Fibroblast of lung (primary cell): ENCODE measurements around the gene CAMTA1. TPM values are rescaled to one million over a fixed set of nuclear protein-coding genes. Genes with fewer than 3 reads are reported as not detected.

Experiments used
- DNase-seq, 2 donors: peaks; one replicate each; pipeline versions ENCODE4 v3.0.0 to v3.0.0-alpha.2; 2010; ENCODE audit warnings: low read depth in 2 of 2
- H2AFZ ChIP-seq: 2 replicates; pipeline ENCODE4 v1.5.1; 2012; ENCODE audit warnings: low read length, control low read depth, inconsistent platforms
- H3K27ac ChIP-seq: 2 replicates; pipeline ENCODE4 v1.5.1; 2011; ENCODE audit warnings: low read length, control low read depth; ENCODE audit not compliant: insufficient read depth
- H3K27me3 ChIP-seq: 2 replicates; pipeline ENCODE4 v1.5.1; 2011; ENCODE audit warnings: mild to moderate bottlenecking, low read length; ENCODE audit not compliant: control insufficient read depth, insufficient read depth
- H3K36me3 ChIP-seq: 2 replicates; pipeline ENCODE4 v1.5.1; 2011; ENCODE audit warnings: low read length; ENCODE audit not compliant: control insufficient read depth, insufficient read depth
- H3K4me1 ChIP-seq: 2 replicates; pipeline ENCODE4 v1.5.1; 2011; ENCODE audit warnings: low read length; ENCODE audit not compliant: control insufficient read depth, insufficient read depth; ENCODE audit errors: extremely low read depth
- H3K4me2 ChIP-seq: 2 replicates; pipeline ENCODE4 v1.5.1; 2011; ENCODE audit warnings: low read length, control low read depth; ENCODE audit not compliant: insufficient read depth; ENCODE audit errors: extremely low read depth
- H3K4me3 ChIP-seq, 4 experiments: fragments of 200-600 bp in 1 of 4; sonication (generic) in 1 of 4; replicated peaks in 1 of 4; 2 replicates each; pipeline ENCODE4 v1.5.1; 2011 to 2016; ENCODE audit warnings: low read length in 4 of 4, low read depth in 3 of 4, mild to moderate bottlenecking in 3 of 4, control low read depth in 2 of 4, inconsistent platforms in 1 of 4, mixed read lengths in 1 of 4; ENCODE audit not compliant: insufficient read depth in 1 of 4; ENCODE audit errors: control extremely low read depth in 1 of 4
- H3K79me2 ChIP-seq: 2 replicates; pipeline ENCODE4 v1.5.1; 2012; ENCODE audit warnings: mild to moderate bottlenecking, low read length, inconsistent platforms; ENCODE audit not compliant: control insufficient read depth, insufficient read depth
- H3K9ac ChIP-seq: 2 replicates; pipeline ENCODE4 v1.5.1; 2011; ENCODE audit warnings: mild to moderate bottlenecking, low read length, control low read depth; ENCODE audit not compliant: insufficient read depth
- H3K9me3 ChIP-seq: 2 replicates; pipeline ENCODE4 v1.5.1; 2012; ENCODE audit warnings: low read depth, low read length; ENCODE audit not compliant: control insufficient read depth, insufficient read depth
- H4K20me1 ChIP-seq: 2 replicates; pipeline ENCODE4 v1.5.1; 2011; ENCODE audit warnings: low read length; ENCODE audit not compliant: control insufficient read depth, insufficient read depth; ENCODE audit errors: extremely low read depth
- EZH2 ChIP-seq: IDR thresholded peaks from 2 replicates; pipeline ENCODE4 v1.5.1; 2012; ENCODE audit warnings: low read length, control low read depth, mild to moderate bottlenecking; ENCODE audit errors: missing control alignments
- polyA plus RNA-seq, 2 donors: library from polyadenylated mRNA; depleted of rRNA in 1 of 2; stranded (reverse) in 1 of 2; unstranded in 1 of 2; fragments of >200 nt; gene quantifications; 2 replicates each; pipeline ENCODE4 v1.2.1, GENCODE V29; 2011 to 2012; ENCODE audit warnings: missing spikeins in 1 of 2
- total RNA-seq: library from RNA; depleted of rRNA; stranded (reverse); fragments of >200 nt; gene quantifications from 2 replicates; pipeline ENCODE4 v1.2.1, GENCODE V29; 2014
- TF ChIP-seq, protein P1 (sequence below), 2 donors: IDR thresholded peaks in 1 of 2; conservative IDR thresholded peaks in 1 of 2; 1 replicate in 1 of 2; 2 replicates in 1 of 2; pipeline ENCODE4 v1.5.1; 2011 to 2012; ENCODE audit warnings: low read length in 2 of 2, control low read depth in 1 of 2, inconsistent platforms in 1 of 2, low read depth in 1 of 2, mild to moderate bottlenecking in 1 of 2

CAMTA1 gene
- total and polyA plus RNA-seq, 2 donors (not counting 1 experiment from before 2014, with no cell fraction given), result 47.6 to 86.0 TPM

DNA sequence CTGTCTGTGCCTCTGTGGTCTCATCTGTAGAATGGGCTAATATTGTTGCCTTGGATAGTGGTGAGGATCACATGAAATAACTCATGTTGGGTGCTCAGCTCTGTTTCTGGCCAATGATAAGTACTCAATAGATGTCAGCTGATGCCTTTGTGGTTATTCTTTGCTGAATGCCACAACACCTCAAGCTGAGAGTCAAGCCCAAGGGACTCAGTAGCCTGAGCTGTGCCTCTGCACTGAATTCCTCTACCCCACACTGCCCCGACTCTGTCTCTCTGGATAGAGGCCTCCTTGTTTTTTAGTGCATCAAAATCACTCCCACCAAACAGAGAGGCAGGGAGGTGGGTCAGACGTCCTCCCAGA, 789.8 kb downstream of the CAMTA1 start:
- Histone ChIP-seq H2AFZ (no peak overlapping the region), H3K4me3 (no peak overlapping the region), H4K20me1 (no peaks in the 10 kb centered on the region), H3K9me3 (no peaks in the 10 kb centered on the region), H3K4me2 (no peak overlapping the region), H3K9ac (no peak overlapping the region), H3K36me3 (no peaks in the 10 kb centered on the region), H3K4me1 (no peaks in the 10 kb centered on the region), H3K27me3 (no peaks in the 10 kb centered on the region), H3K27ac (no peak overlapping the region), H3K79me2 (no peaks in the 10 kb centered on the region)
- DNase-seq, result no peak
- TF ChIP-seq, protein P1, sequence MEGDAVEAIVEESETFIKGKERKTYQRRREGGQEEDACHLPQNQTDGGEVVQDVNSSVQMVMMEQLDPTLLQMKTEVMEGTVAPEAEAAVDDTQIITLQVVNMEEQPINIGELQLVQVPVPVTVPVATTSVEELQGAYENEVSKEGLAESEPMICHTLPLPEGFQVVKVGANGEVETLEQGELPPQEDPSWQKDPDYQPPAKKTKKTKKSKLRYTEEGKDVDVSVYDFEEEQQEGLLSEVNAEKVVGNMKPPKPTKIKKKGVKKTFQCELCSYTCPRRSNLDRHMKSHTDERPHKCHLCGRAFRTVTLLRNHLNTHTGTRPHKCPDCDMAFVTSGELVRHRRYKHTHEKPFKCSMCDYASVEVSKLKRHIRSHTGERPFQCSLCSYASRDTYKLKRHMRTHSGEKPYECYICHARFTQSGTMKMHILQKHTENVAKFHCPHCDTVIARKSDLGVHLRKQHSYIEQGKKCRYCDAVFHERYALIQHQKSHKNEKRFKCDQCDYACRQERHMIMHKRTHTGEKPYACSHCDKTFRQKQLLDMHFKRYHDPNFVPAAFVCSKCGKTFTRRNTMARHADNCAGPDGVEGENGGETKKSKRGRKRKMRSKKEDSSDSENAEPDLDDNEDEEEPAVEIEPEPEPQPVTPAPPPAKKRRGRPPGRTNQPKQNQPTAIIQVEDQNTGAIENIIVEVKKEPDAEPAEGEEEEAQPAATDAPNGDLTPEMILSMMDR (conservative IDR thresholded peaks at IDR 0.05 in 1 of 2, IDR thresholded peaks at IDR 0.05 in 1 of 2; ENCODE audit: low read depth in 1 of 2, low read length in 2 of 2), result no peak
- no peak for TF ChIP-seq EZH2

DNA sequence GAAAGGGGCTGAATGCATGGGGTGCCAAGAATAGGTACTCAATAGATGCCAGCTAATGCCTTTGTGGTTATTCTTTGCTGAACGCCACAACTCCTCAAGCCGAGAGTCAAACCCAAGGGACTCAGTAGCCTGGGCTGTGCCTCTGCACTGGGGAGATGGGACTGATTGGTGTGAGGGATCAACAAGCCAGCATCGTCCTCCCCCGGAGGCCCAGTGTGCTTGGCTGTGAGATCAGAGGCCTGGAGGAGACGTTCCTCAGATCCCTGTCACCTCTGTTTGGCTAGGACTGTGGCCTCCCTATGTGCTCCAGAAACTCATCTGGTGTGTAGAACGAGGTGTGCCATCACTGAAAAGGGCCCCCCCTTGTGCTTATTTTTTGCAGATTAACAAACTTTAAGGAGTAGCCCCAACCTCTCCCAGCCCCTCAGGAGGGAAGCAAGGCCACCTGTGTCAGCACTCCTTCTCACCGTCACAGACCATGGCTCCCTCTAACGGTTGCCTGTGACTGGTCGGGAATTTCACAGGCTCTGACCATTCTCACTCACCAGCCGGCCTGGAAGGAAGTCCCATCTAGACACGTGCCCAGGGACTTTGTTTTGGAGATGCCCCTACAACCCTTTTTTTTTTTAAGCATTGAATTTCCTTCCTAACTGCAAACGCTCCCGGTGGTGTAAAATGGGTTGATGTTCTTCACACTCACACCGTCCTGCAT, 791.8 kb downstream of the CAMTA1 start:
- no peak overlapping the region for H3K4me3 ChIP-seq
- H3K27ac ChIP-seq, result no peak overlapping the region

DNA sequence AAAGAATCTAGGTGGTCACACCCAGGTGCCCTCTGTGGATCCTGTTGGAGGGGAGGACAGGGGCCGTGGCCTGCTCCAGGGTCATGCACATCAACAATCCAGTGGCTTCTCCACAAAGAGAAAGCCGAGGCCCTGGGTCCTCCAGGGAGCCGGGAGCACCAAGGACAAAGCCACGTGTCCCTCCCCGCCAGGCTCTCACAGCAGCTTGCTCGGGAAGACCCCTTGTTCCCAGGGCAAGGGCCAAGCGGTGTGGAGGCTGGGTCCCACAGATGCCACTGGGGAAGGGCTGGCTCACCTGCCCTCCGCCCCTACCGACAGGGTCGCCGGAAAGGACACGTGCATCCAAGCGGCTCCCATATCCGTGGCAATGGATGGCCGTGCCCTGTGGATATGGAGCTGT, 793.0 kb downstream of the CAMTA1 start:
- no peaks in the 10 kb centered on the region for H3K36me3 ChIP-seq
- H4K20me1 ChIP-seq, result no peaks in the 10 kb centered on the region
- H3K79me2 ChIP-seq, result no peaks in the 10 kb centered on the region
- no peak overlapping the region for H3K27ac ChIP-seq
- no peak overlapping the region for H3K9ac ChIP-seq
- no peak overlapping the region for H2AFZ ChIP-seq
- no peaks in the 10 kb centered on the region for H3K27me3 ChIP-seq
- H3K4me1 ChIP-seq, result no peaks in the 10 kb centered on the region
- no peak for DNase-seq
- no peaks in the 10 kb centered on the region for H3K9me3 ChIP-seq
- no peak overlapping the region for H3K4me3 ChIP-seq
- H3K4me2 ChIP-seq, result no peak overlapping the region
- TF ChIP-seq, protein P1 (conservative IDR thresholded peaks at IDR 0.05 in 1 of 2, IDR thresholded peaks at IDR 0.05 in 1 of 2; ENCODE audit: low read depth in 1 of 2, low read length in 2 of 2), result no peak
- TF ChIP-seq EZH2, result no peak

More for the DNA sequence above, 791.8 kb downstream of the CAMTA1 start:
- Histone ChIP-seq H3K9ac (no peak overlapping the region), H2AFZ (no peak overlapping the region), H3K36me3 (no peaks in the 10 kb centered on the region), H3K4me1 (no peaks in the 10 kb centered on the region), H4K20me1 (no peaks in the 10 kb centered on the region), H3K27me3 (no peaks in the 10 kb centered on the region), H3K9me3 (no peaks in the 10 kb centered on the region), H3K4me2 (no peak overlapping the region), H3K79me2 (no peaks in the 10 kb centered on the region)
- TF ChIP-seq EZH2, result no peak
- TF ChIP-seq, protein P1 (conservative IDR thresholded peaks at IDR 0.05 in 1 of 2, IDR thresholded peaks at IDR 0.05 in 1 of 2; ENCODE audit: low read depth in 1 of 2, low read length in 2 of 2), result peak; percentile 7 to 35
- peak; percentile 8 to 9 for DNase-seq
